ENCODE measurements around the gene TSPAN18.

TSPAN18 gene

GRCh38 chr11:44942029-44942955 lies 215.5 kb downstream of the TSPAN18 start:
- no peak for DNase-seq (ENCODE audit: low read depth)

DNA sequence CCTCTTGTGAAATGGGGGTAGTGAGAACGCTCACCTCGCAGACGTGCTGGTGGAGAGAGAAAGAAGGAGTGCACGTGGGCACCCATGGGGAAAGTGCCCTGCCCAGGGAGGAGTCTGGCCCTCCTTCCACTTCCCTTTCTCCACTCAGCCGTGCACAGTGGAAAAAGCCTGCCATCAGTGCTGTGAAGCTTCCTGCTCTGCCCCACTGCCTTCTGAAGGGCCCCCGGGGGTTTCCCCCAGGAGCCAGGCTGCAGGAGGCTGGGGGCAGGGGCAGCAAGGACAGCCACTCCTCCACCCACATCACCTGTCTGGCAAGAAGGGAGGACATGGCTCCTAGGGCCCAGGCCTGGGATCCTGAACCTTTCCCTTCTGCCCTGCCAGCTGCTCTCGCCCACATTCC lies 216.4 kb downstream of the TSPAN18 start:
- no peak for DNase-seq (ENCODE audit: low read depth)

DNA sequence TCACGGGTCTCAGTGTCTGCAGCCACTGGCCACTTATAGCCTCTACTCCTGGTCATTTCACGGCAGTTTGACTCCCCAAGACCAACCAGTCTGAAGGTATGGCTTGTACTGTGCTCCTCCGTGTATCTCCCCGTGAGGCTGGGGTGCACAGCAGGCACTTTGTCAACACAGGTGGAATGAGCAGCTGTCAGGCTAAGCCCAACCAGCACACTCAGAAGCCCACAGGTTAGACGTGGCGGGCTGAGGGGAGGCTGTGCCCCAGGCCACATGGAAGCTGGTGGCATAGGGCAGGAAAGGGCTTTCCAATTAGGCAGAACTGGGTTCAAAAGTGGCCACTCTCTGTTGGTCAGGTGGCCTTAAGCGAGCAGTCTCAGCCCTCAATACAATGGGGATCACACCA lies 216.9 kb downstream of the TSPAN18 start:
- no peak for DNase-seq (ENCODE audit: low read depth)

- no peak for DNase-seq (ENCODE audit: low read depth)
Measured at GRCh38 chr11:44944181-44944852, 217.6 kb downstream of the TSPAN18 start.

DNA sequence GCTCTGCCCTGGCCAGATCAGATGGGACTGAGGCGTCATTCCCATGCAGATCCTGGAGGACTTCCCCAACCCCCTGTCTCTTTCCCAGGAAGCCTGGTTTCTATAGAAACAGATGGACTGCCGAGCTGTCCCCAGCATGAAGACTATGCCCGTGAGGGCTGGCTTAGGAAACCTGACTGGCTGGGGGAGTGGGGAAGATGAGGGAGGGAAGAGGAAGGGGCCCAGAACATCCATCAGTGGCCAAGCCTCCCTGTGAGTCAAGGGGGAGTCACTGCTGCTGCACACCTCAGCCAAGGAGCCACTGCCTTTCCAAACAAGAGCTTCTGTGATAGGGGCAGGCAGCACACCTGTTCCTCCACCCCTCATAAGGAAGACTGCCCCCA lies 218.1 kb downstream of the TSPAN18 start:
- DNase-seq (ENCODE audit: low read depth), result no peak

GRCh38 chr11:44945666-44946065 lies 218.9 kb downstream of the TSPAN18 start:
- no peak for DNase-seq (ENCODE audit: low read depth)

DNA sequence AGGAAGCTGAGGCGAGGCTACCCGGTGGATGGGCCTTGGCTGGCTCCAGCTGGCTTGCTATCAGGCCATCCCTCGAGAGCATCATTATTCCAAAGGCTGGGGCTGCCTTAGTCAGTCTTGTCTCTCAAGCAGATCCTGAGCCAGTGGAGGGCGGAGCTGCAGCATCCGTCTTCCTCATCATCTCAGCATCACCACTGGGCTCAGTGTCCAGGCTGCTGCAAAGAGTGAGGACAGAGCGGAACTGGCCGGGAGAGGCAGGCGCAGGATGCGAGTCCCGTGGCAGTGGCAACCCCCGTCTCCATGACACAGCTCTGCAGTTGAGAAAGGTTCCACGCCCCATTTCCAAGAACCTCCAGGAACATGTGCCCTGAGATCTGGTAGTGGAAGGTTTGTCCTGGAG lies 219.5 kb downstream of the TSPAN18 start:
- no peak for DNase-seq (ENCODE audit: low read depth)

DNA sequence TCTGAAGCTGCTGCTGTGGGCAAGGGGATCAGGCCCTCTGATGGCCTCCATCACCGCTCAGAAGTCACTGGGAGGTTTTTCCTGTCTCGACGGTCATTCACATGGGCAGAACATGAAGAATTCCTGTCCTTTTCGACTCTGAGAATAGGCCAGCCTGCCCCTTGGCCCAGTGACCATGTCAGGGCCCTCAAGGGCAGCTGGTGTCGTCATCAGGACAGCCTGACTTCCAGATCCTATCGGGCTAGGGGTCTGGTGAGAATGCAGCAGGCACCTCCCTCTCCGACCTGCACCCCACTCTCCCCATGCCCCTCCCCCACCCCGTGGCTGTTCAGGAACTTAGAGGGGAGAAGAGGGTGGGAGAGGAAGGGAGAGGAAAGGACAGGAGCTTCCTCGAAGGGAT lies 220.4 kb downstream of the TSPAN18 start:
- DNase-seq (ENCODE audit: low read depth), result no peak

DNA sequence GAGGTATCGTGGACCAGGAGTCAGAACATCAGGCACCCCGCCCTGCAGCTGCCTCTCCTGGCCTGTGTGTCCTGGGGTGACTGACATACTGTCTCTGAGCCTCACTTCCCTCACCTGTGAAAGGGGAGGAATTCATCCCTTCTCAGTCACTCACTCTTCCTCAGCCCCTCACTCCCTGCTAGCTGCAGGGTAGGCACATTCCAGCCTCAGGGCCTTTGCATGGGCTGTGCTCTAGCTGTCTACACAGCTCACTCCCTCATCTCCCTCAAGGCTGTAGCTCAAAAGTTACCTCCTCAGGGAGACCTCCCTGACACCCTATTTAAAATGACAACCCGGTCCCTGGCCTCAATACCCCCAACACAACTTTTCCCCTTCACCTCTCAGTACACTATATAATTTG lies 221.4 kb downstream of the TSPAN18 start:
- DNase-seq (ENCODE audit: low read depth), result no peak

DNA sequence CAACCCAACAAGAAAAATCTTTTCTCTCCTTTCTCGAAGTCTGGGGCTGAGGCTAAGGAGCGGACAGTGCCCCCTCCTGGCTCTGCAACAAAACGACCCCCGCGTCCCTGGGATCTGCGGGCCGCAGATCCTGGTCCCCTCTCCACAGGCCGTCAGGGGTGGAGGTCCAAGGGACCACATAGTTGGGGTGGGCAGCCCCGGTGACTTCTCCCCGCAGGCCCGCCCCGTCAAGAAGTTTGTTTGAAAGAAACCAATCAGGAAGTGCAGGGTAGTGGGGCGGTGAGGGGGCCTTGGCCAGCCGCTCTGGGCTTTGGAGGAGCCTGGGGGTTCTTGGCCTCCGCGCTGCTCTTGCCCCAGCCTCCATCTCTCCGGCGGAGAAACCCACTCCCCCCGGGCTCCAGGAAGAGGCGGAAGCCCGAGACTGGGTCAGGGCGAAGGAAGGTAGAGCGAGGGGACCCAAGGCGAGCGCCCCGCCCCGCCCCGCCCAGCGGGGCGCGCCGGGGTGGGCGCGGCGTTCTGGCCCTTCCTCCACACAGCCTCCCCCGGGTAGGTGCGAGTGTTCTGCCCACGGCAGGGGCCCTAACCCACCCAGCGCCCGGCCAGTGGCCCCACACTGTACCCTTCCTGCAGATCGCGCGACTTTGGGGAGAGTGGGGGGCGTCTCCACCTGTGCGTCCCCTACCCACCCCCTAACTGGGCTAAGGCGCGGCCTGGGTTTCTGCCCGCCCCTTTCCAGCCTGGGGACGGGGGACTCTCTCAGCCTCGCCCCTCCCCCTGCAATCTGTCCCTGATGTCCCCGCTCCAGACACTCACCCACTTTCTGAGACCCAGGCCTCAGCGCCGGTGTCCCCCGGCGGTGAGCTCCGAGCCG lies 222.6 kb downstream of the TSPAN18 start:
- peak; percentile 15 for DNase-seq (ENCODE audit: low read depth)

DNA sequence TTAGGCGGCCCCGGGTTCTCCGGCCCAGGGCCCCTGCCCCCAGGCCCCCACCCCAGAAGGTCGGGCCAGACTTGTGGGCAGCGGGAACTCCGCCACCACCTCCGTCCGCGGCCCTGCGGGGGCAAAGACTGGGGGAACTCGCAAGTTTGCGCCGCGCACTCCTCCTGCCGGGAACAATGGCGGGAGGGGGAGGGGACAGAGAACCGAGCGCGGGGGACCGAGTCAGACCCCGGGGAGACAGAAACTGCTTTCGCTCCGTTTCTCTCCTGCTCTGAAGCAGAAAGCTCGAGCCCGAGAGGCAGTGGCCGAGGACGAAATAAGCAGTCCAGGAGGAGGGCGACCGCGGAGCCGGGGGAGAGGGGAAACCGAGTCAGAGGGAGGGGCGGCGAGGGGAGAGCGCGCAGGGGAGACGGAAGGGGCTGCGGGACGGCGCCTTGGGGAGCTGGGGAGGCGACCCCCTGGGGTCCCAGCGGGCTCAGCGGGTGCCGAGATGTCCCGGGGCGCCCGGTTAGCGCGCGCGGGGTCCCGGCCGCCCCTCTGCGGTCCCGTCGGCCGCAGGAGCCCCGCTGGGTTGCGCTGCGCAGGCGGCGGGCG lies 223.4 kb downstream of the TSPAN18 start:
- no peak for DNase-seq (ENCODE audit: low read depth)

- DNase-seq (ENCODE audit: low read depth), result no peak
Measured at GRCh38 chr11:44950625-44951476, 224.1 kb downstream of the TSPAN18 start, which contains the start of gene TP53I11. Gene TP53I11, minus strand, starts transcription at chr11:44950883. Its CDS starts 12,548 bp downstream, at chr11:44938335.

- no peak for DNase-seq (ENCODE audit: low read depth)
Measured at GRCh38 chr11:44952082-44952481, 225.3 kb downstream of the TSPAN18 start.

- DNase-seq (ENCODE audit: low read depth), result no peak
Measured at GRCh38 chr11:44952500-44953260, 225.9 kb downstream of the TSPAN18 start.

DNA sequence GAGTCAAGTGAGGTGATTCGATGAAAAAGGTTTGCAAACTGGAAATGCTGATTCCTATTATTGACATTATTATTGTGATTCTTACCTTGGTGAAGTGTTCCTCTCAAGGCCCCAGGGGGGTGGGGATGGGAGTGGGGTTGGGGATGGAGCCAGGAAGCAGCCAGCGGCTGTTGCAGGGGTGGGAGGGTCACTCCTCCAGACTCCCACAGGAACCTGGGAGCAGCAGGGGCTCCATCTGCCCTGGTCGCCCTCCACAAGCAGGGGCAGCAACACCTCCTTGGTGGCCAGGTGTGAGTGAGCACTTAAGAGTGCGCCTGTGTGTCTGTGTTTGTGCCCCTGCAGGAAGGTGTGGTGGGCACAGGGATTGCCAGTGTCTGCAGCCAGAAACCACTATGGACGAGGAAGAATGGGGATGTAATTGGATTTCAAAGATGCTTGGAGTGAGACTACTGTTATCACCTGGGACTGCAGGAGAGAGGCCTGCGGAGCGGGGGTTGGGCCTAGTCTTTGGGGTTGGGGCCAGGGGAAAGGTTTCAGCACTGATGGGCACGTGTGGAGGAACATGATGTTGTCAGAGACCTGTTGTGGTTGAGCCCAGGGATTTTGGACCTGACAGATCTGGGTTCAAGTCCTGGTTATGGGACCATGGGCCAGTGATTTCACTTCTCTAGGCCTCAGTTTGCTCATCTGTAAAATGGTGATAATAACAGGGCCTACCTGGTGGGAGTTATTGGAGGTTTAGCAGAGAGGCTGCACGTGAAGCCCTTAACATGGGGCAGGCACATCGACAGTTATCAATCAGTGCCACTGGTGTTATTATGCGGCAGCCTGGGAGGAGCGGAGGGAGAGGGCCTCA lies 227.5 kb downstream of the TSPAN18 start:
- no peak for DNase-seq (ENCODE audit: low read depth)

GRCh38 chr11:44955015-44955738 lies 228.4 kb downstream of the TSPAN18 start:
- DNase-seq (ENCODE audit: low read depth), result peak; percentile 47

DNA sequence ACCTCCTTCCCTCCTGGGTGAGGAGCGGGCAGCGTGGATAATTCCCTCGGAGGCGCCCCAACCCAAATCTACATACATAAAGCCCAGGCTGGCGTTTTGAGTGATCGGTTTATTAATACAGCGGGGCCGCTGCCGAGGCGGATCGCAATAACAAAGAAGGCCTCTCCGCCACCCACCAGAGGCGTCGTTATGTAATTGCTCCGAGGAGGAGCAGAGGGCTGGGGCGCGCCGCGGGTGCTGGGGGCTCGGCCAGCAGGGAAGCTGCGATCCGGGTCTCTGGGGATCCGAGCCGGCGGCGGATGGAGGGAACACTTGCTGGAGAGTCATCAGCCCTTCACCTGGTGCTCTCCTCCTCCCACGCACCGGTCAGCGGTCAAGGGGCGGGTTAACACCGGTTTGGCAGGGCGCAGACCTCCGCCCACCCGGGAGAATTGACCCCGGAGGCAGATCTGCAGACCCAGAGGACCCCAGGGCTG lies 230.3 kb downstream of the TSPAN18 start:
- no peak for DNase-seq (ENCODE audit: low read depth)
